NT2/D1 (cell line): Measurements from ENCODE around the gene OR5C1.

Experiments
- SUZ12 ChIP-seq: IDR thresholded peaks from 2 replicates; pipeline ENCODE4 v1.6.1; 2011; ENCODE audit not compliant: insufficient read length, insufficient read depth; ENCODE audit errors: extremely low read depth
- YY1 ChIP-seq: IDR thresholded peaks from 2 replicates; pipeline ENCODE4 v1.6.1; 2011; ENCODE audit not compliant: insufficient read length, insufficient read depth
- ZNF274 ChIP-seq: IDR thresholded peaks from 2 replicates; pipeline ENCODE4 v1.6.1; 2011; ENCODE audit warnings: mild to moderate bottlenecking, low read depth, low read length

- no peak for TF ChIP-seq YY1
- TF ChIP-seq ZNF274: no peak
- no peak for TF ChIP-seq SUZ12
Observed at GRCh38 chr9:122742003-122742402, 46.7 kb upstream of the OR5C1 start, which contains the start of gene OR1L6.
